ENCODE measurements around the gene VAMP2.

The VAMP2 gene

DNA sequence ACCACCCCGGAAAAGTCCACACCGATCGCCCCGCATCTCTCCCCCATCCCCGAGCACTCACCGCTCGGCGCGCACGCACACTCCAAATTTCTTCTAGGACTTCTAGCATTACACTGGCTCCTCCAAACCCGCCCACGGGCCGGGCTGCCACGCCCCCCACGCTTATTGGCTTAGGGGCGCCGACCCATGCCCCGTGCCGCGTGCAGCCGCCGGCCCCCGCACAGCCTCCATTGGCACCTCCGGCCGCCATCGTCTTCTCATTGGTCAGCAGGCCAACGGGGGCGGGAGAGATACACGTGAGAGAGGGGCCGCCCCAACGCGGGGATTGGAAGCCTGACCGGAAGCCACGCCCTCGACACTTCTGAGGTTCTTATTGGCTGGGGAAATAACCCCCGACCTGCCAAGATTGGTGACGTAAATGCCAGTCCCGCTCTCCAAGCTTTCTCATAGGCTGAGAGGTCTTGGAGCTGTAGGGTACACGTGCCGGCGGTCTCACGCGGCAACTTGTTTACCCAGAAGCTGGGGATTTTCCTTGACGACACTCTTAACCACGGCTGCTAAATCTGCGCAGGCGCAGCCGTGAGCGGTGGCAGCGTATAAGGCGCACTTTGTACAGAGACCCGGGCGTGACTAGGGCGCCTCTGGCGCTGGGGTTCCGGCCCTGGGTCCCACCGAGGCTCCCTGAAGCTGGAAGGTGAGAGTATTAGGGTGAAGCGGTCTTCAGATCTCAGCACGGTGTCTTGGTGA lies 6.3 kb downstream of the VAMP2 start (continued):
- TF ChIP-seq ZNF302 (tag by site-specific recombination; IDR thresholded peaks at IDR 0.05; ENCODE audit: low read depth) (no peak), ZIC2 (tag by site-specific recombination; IDR thresholded peaks at IDR 0.05) (no peak), ZBTB7A (tag by site-specific recombination; IDR thresholded peaks at IDR 0.05; ENCODE audit: low read depth) (no peak), SCRT2 (tag by site-specific recombination; IDR thresholded peaks at IDR 0.05) (no peak; the same call in 1 of the 2 replicates), GFI1B (tag by site-specific recombination; IDR thresholded peaks at IDR 0.05) (no peak), ZNF341 (tag by site-specific recombination; IDR thresholded peaks at IDR 0.05; ENCODE audit: low read depth) (no peak), ZNF155 (tag by site-specific recombination; IDR thresholded peaks at IDR 0.05) (no peak), YY1 (tag by site-specific recombination; IDR thresholded peaks at IDR 0.05) (no peak), ZNF654 (tag by site-specific recombination; IDR thresholded peaks at IDR 0.05; ENCODE audit: low read depth) (no peak), ZNF266 (tag by site-specific recombination; IDR thresholded peaks at IDR 0.05; ENCODE audit: low read depth) (no peak), BCL11A (tag by site-specific recombination; IDR thresholded peaks at IDR 0.05; ENCODE audit: low read depth) (no peak), ZNF335 (tag by site-specific recombination; conservative IDR thresholded peaks at IDR 0.05) (no peak), ZNF658 (tag by site-specific recombination; IDR thresholded peaks at IDR 0.05) (no peak), ZNF561 (tag by site-specific recombination; IDR thresholded peaks at IDR 0.05; ENCODE audit: borderline replicate concordance) (no peak; the same call in 1 of the 2 replicates), ZNF792 (tag by site-specific recombination; IDR thresholded peaks at IDR 0.05) (no peak), ZNF785 (tag by site-specific recombination; IDR thresholded peaks at IDR 0.05) (no peak), RBAK (tag by site-specific recombination; IDR thresholded peaks at IDR 0.05) (no peak), ZNF132 (tag by site-specific recombination; IDR thresholded peaks at IDR 0.05; ENCODE audit: borderline replicate concordance) (no peak), ZNF701 (tag by site-specific recombination; IDR thresholded peaks at IDR 0.05) (no peak), ZNF501 (tag by site-specific recombination; IDR thresholded peaks at IDR 0.05) (no peak), GLIS2 (tag by site-specific recombination; IDR thresholded peaks at IDR 0.05) (peak; percentile 94), OSR2 (tag by site-specific recombination; IDR thresholded peaks at IDR 0.05) (peak; percentile 85), ZNF311 (tag by site-specific recombination; IDR thresholded peaks at IDR 0.05; ENCODE audit: borderline replicate concordance) (no peak), KLF8 (tag by site-specific recombination; IDR thresholded peaks at IDR 0.05) (peak; percentile 83)
- TF ChIP-seq, protein P1, sequence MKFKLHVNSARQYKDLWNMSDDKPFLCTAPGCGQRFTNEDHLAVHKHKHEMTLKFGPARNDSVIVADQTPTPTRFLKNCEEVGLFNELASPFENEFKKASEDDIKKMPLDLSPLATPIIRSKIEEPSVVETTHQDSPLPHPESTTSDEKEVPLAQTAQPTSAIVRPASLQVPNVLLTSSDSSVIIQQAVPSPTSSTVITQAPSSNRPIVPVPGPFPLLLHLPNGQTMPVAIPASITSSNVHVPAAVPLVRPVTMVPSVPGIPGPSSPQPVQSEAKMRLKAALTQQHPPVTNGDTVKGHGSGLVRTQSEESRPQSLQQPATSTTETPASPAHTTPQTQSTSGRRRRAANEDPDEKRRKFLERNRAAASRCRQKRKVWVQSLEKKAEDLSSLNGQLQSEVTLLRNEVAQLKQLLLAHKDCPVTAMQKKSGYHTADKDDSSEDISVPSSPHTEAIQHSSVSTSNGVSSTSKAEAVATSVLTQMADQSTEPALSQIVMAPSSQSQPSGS (tag by site-specific recombination; IDR thresholded peaks at IDR 0.05; ENCODE audit: low read depth), result peak; percentile 86
- TF ChIP-seq, protein P2, sequence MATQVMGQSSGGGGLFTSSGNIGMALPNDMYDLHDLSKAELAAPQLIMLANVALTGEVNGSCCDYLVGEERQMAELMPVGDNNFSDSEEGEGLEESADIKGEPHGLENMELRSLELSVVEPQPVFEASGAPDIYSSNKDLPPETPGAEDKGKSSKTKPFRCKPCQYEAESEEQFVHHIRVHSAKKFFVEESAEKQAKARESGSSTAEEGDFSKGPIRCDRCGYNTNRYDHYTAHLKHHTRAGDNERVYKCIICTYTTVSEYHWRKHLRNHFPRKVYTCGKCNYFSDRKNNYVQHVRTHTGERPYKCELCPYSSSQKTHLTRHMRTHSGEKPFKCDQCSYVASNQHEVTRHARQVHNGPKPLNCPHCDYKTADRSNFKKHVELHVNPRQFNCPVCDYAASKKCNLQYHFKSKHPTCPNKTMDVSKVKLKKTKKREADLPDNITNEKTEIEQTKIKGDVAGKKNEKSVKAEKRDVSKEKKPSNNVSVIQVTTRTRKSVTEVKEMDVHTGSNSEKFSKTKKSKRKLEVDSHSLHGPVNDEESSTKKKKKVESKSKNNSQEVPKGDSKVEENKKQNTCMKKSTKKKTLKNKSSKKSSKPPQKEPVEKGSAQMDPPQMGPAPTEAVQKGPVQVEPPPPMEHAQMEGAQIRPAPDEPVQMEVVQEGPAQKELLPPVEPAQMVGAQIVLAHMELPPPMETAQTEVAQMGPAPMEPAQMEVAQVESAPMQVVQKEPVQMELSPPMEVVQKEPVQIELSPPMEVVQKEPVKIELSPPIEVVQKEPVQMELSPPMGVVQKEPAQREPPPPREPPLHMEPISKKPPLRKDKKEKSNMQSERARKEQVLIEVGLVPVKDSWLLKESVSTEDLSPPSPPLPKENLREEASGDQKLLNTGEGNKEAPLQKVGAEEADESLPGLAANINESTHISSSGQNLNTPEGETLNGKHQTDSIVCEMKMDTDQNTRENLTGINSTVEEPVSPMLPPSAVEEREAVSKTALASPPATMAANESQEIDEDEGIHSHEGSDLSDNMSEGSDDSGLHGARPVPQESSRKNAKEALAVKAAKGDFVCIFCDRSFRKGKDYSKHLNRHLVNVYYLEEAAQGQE (tag by site-specific recombination; IDR thresholded peaks at IDR 0.05), result no peak
- TF ChIP-seq, protein P3, sequence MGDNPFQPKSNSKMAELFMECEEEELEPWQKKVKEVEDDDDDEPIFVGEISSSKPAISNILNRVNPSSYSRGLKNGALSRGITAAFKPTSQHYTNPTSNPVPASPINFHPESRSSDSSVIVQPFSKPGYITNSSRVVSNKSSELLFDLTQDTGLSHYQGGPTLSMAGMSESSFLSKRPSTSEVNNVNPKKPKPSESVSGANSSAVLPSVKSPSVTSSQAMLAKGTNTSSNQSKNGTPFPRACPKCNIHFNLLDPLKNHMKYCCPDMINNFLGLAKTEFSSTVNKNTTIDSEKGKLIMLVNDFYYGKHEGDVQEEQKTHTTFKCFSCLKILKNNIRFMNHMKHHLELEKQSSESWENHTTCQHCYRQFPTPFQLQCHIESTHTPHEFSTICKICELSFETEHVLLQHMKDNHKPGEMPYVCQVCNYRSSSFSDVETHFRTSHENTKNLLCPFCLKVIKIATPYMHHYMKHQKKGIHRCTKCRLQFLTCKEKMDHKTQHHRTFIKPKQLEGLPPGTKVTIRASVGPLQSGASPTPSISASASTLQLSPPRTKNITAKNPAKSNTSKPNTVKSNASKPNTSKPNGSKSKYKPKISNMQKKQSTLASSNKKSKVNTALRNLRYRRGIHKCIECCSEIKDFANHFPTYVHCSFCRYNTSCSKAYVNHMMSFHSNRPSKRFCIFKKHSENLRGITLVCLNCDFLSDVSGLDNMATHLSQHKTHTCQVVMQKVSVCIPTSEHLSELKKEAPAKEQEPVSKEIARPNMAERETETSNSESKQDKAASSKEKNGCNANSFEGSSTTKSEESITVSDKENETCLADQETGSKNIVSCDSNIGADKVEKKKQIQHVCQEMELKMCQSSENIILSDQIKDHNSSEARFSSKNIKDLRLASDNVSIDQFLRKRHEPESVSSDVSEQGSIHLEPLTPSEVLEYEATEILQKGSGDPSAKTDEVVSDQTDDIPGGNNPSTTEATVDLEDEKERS (tag by site-specific recombination; IDR thresholded peaks at IDR 0.05), result no peak
- TF ChIP-seq, protein P4, sequence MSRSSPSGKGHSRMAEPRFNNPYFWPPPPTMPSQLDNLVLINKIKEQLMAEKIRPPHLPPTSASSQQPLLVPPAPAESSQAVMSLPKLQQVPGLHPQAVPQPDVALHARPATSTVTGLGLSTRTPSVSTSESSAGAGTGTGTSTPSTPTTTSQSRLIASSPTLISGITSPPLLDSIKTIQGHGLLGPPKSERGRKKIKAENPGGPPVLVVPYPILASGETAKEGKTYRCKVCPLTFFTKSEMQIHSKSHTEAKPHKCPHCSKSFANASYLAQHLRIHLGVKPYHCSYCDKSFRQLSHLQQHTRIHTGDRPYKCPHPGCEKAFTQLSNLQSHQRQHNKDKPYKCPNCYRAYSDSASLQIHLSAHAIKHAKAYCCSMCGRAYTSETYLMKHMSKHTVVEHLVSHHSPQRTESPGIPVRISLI (tag by site-specific recombination; IDR thresholded peaks at IDR 0.05), result no peak
- TF ChIP-seq, protein P5, sequence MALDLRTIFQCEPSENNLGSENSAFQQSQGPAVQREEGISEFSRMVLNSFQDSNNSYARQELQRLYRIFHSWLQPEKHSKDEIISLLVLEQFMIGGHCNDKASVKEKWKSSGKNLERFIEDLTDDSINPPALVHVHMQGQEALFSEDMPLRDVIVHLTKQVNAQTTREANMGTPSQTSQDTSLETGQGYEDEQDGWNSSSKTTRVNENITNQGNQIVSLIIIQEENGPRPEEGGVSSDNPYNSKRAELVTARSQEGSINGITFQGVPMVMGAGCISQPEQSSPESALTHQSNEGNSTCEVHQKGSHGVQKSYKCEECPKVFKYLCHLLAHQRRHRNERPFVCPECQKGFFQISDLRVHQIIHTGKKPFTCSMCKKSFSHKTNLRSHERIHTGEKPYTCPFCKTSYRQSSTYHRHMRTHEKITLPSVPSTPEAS (tag by site-specific recombination; IDR thresholded peaks at IDR 0.05), result no peak

All from HEK293 (cell line).